ENCODE results near the gene DDX50.
"Not testable (repeated sequence)": the region's sequence is repeated elsewhere in the genome, so short reads cannot be mapped to it uniquely, and the experiment has no call there.

GRCh38 chr10:68979738-68980137 lies 78.6 kb downstream of the DDX50 start:
- not testable (repeated sequence) for TF ChIP-seq CTCF, EP300, POLR2A (IDR thresholded peaks at IDR 0.05)

All from ovary (tissue), 3 donors.